C4-2B (cell line): ENCODE results near the gene KRT35.

Experiments used
- H3K27ac ChIP-seq: fragments of 450-650 bp; 2 replicates; pipeline ENCODE4 v1.5.1; 2017
- ZFX ChIP-seq: fragments of 450-650 bp; IDR thresholded peaks from 2 replicates; pipeline ENCODE4 v1.6.1; 2017
- TF ChIP-seq, protein P1 (sequence below): fragments of 450-650 bp; conservative IDR thresholded peaks from 2 replicates; pipeline ENCODE4 v1.5.1; 2017; ENCODE audit warnings: mild to moderate bottlenecking

KRT35 gene

DNA sequence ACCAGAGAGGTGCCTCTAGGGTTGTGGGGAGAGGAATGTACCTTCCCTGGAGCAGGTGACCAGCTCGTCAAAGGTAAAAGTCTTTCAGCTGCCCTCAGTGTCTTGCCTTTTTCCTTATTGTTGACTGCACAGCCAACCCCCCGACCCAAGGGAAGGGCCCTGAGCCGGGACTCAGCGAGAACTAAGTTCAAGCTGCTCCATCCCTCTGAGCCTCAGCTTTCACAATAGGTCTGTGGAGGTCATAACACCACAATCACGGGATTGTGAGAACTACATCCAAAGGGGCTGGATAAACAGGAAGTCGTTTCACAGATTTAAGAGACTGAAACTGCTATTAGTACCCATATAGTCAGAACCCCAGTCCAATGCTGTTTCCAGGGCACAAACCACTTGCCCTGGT, 11.4 kb upstream of the KRT35 start:
- no peak for TF ChIP-seq ZFX
- TF ChIP-seq, protein P1, sequence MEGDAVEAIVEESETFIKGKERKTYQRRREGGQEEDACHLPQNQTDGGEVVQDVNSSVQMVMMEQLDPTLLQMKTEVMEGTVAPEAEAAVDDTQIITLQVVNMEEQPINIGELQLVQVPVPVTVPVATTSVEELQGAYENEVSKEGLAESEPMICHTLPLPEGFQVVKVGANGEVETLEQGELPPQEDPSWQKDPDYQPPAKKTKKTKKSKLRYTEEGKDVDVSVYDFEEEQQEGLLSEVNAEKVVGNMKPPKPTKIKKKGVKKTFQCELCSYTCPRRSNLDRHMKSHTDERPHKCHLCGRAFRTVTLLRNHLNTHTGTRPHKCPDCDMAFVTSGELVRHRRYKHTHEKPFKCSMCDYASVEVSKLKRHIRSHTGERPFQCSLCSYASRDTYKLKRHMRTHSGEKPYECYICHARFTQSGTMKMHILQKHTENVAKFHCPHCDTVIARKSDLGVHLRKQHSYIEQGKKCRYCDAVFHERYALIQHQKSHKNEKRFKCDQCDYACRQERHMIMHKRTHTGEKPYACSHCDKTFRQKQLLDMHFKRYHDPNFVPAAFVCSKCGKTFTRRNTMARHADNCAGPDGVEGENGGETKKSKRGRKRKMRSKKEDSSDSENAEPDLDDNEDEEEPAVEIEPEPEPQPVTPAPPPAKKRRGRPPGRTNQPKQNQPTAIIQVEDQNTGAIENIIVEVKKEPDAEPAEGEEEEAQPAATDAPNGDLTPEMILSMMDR = no peak
- no peak overlapping the region for H3K27ac ChIP-seq

DNA sequence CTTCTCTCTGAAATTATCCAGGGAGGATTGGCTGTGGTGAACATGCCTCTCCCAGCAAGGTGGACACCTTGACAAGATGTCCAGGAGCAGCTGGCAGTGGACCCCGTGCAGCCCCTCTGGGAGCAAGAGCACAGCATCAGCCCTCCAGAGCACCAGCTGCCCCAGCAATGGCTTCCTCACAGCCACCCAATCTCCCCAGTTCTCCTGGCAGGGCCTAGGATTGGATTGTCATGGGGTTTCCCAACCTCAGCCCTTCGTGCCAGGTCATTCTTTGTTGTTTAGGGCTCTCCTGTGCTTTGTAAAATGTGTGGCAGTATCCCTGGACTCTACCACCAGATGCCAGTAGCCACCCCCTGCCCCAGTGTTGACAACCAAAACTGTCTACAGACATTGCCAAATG, 10.5 kb upstream of the KRT35 start:
- TF ChIP-seq, protein P1 = no peak
- TF ChIP-seq ZFX = no peak
- H3K27ac ChIP-seq = no peak overlapping the region

DNA sequence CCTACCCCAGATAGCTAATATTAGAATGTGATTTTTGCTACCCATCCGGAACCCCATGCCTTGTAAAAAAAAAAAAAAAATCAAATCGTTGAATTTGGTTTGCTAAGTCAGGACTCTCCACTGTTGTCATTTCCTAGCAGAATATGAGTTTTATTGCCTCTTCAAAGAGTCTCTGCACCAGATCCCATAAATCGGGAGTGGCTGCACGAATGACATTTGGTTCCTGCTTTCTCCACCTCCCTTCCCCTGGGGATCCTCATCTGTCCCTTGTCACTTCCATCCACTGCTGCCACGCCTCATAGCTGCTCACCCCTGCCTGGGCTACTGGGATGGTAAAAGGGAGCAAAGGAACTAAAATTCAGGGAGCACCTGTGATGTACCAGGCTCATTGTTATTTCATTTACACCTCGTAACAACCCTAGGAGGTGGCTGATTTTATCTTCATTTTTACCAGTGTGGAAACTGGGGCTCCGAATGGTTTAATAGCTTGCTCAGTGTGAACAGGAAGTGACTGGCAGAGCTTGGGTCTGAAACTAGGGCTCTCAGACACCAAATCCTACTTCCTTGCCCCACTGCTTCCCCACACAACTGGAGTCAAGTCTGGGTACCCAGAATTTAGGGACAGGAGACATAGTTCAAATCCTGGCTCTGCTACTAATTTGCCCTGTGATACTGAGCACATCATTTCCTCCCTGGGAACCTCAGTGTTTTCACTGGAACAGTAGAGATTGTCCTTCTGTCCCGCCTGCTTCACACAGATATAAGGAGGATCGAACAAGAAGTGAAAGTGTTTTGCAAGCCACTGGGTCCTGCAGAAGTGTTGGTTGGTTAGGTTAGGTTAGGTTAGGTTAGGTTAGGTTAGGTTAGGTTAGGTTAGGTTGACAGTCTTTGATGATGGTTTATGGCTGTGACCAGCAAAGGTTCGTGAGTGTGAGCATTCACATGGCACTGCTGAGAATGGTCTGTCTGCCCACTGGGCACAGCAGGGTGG, 9.3 kb upstream of the KRT35 start:
- no peak overlapping the region for H3K27ac ChIP-seq
- TF ChIP-seq ZFX = no peak
- TF ChIP-seq, protein P1 = no peak

DNA sequence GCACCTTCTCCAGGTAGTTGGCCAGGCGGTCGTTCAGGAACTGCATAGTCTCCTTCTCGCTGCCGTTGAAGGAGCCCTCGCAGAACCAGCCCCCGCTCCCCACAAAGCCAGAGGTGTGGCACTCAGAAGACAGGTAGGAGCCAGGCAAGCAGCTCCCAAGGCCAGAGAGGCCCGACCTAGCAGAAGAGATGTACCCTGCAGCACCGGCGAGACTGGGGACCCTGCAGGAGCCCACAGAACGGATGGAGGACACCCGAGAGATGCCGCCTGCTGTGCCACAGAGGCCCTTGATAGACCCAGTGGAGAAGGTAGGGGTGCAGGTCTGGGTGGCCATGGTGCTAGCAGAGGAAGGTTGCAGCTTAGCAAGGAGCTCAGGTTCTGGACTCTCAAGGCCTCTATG, 8.6 kb upstream of the KRT35 start, which contains the start of gene KRT36:
TSS of gene KRT36 (minus strand) at position 380 of the 400 bp plus-strand sequence. CDS start at position 334, 46 bp downstream.
- TF ChIP-seq, protein P1 = no peak
- no peak for TF ChIP-seq ZFX
- no peak within 1 kb of the TSS for H3K27ac ChIP-seq

DNA sequence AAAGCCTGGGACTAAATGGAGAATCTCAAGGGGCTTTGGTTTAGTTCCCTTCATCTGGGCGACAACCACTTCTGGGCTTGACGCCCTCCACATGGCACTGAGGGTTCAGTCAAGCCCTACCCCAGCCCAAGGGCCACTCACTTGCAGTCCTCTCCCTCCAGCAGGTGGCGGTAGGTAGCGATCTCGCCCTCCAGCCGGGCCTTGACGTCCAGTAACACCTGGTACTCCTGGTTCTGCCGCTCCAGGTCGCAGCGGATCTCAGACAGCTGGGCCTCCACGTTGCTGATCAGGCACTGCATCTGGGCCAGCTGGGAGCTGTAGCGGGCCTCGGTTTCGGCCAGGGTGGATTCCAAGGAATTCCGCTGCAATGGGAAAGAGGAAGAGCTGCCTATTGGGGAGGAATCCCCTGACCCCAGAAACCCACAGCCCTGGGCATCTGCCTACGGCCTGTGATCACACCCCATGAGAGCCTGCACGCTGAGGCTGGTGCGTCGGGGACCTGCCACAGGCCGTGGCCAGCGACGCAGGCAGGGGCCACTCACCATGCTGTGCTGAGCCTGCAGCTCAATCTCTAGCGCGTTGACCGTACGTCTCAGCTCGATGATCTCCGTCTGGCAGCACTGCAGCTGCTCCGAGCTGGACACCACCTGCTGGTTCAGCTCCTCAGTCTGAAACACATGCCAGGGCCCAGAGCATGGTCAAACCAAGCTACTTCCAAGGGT, 6.0 kb upstream of the KRT35 start:
- TF ChIP-seq, protein P1 = peak; percentile 78
- no peak for TF ChIP-seq ZFX
- no peak overlapping the region for H3K27ac ChIP-seq

DNA sequence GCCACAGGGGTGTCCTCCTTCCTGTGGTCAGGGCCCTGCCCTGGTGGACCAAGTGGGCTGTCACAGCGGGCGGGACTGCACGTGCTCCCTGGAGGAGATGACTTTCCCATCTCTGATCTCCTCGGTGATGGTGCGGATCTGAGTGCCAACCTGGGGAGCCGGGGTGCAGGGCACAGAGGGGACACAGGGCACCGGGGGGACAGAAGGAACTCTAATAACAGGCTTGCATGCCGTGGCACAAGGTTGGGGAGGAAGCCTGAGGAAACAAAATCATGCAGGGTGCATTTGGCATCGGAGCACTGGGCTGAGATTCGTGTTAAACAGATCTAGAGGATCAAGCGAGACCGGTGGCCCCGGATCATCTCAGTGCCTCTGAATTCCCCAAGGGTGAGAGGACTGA, 5.4 kb upstream of the KRT35 start:
- no peak overlapping the region for H3K27ac ChIP-seq
- no peak for TF ChIP-seq ZFX
- TF ChIP-seq, protein P1 = no peak
